HL-60 (cell line): ENCODE results near the gene AP4M1.

ENCODE experiments used
- DNase-seq, 2 experiments: peaks; one replicate each; pipeline ENCODE4 v3.0.0-alpha.2; 2010 to 2020; ENCODE audit warnings: low read depth in 1 of 2, low spot score in 1 of 2
- H3K27ac ChIP-seq: fragments of 250-450 bp; sonication (Bioruptor Pico); replicated peaks from 2 replicates; pipeline ENCODE4 v1.5.1; 2020; ENCODE audit warnings: mild to moderate bottlenecking, moderate library complexity
- H3K27me3 ChIP-seq: fragments of 250-450 bp; sonication (Bioruptor Pico); 2 replicates; pipeline ENCODE4 v1.5.1; 2021; ENCODE audit warnings: mild to moderate bottlenecking, moderate library complexity; ENCODE audit not compliant: insufficient read depth, poor library complexity, severe bottlenecking
- H3K4me3 ChIP-seq: replicated peaks from 2 replicates; pipeline ENCODE4 v1.5.1; 2011; ENCODE audit warnings: mild to moderate bottlenecking, control low read depth, low read length; ENCODE audit not compliant: insufficient read depth
- CTCF ChIP-seq: IDR thresholded peaks from one replicate; pipeline ENCODE4 v1.5.1; 2011; ENCODE audit warnings: low read length, control low read depth, inconsistent platforms; ENCODE audit not compliant: insufficient read depth
- GABPA ChIP-seq: IDR thresholded peaks from 2 replicates; pipeline ENCODE4 v1.6.1; 2012; ENCODE audit warnings: low read depth
- POLR2AphosphoS5 ChIP-seq: IDR thresholded peaks from 2 replicates; pipeline ENCODE4 v1.6.1; 2012; ENCODE audit warnings: low read depth
- SPI1 ChIP-seq: IDR thresholded peaks from 2 replicates; pipeline ENCODE4 v1.6.1; 2012; ENCODE audit warnings: low read depth, mild to moderate bottlenecking, borderline replicate concordance
- TF ChIP-seq, protein P1 (sequence below): IDR thresholded peaks from 2 replicates; pipeline ENCODE4 v1.6.1; 2012; ENCODE audit warnings: low read depth; ENCODE audit not compliant: insufficient replicate concordance

The AP4M1 gene

GRCh38 chr7:100118388-100119071 is 17.1 kb downstream of the AP4M1 start:
- H3K4me3 ChIP-seq: peak overlapping the region; percentile 67
- H3K27me3 ChIP-seq: no peaks in the 10 kb centered on the region
- no peak for DNase-seq
- peak overlapping the region; percentile 97 for H3K27ac ChIP-seq
- TF ChIP-seq, protein P1, sequence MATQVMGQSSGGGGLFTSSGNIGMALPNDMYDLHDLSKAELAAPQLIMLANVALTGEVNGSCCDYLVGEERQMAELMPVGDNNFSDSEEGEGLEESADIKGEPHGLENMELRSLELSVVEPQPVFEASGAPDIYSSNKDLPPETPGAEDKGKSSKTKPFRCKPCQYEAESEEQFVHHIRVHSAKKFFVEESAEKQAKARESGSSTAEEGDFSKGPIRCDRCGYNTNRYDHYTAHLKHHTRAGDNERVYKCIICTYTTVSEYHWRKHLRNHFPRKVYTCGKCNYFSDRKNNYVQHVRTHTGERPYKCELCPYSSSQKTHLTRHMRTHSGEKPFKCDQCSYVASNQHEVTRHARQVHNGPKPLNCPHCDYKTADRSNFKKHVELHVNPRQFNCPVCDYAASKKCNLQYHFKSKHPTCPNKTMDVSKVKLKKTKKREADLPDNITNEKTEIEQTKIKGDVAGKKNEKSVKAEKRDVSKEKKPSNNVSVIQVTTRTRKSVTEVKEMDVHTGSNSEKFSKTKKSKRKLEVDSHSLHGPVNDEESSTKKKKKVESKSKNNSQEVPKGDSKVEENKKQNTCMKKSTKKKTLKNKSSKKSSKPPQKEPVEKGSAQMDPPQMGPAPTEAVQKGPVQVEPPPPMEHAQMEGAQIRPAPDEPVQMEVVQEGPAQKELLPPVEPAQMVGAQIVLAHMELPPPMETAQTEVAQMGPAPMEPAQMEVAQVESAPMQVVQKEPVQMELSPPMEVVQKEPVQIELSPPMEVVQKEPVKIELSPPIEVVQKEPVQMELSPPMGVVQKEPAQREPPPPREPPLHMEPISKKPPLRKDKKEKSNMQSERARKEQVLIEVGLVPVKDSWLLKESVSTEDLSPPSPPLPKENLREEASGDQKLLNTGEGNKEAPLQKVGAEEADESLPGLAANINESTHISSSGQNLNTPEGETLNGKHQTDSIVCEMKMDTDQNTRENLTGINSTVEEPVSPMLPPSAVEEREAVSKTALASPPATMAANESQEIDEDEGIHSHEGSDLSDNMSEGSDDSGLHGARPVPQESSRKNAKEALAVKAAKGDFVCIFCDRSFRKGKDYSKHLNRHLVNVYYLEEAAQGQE: no peak
- TF ChIP-seq POLR2AphosphoS5 (no peak), GABPA (no peak), SPI1 (no peak), CTCF (no peak)

DNA sequence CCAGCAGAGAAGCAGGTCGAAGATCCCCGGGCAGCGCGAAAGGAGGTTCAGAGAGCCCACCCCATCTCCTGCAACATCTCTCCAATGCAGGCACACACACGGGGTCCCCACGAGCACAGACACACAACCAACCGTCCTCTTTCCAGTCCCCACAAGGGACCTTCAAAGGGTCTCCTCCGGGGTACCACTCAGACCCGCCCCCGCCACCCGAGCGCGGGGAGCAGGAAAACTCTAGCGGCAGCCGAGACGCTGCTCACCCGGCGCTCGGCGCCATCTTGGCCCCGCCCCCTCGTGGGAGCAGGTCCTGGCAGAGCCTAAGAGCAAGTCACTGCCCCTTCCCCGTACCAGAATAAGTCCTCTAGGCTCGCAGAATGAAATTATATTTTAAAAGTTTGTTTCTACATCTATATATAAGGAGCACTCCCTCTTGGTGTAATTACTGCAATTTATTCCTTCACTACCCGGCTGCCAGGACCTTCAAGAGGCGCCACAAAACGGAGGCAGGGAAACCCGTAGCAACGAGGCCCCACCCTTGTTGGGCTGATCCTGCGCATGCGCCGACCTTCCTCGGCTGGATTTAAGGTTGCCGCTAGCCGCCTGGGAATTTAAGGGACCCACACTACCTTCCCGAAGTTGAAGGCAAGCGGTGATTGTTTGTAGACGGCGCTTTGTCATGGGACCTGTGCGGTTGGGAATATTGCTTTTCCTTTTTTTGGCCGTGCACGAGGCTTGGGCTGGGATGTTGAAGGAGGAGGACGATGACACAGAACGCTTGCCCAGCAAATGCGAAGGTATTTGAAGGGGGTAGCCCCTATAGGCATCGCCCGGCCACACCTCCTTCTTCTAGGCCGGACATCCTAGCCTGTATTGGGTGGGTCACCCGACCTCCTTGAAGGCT is 17.9 kb downstream of the AP4M1 start, which contains the start of the genes CNPY4 and TAF6:
Gene CNPY4 (plus strand): TSS at position 563 of the 898 bp plus-strand sequence. CDS start 111 bp downstream, at position 674.
Gene TAF6 (minus strand): TSS at position 287 of the 898 bp plus-strand sequence. CDS start 5,149 bp downstream, outside the sequence.
- peak within 1 kb of the TSS; percentile 77 for H3K4me3 ChIP-seq
- H3K27ac ChIP-seq: peak within 1 kb of the TSS; percentile 97
- DNase-seq: peak; percentile 86 to 96
- TF ChIP-seq CTCF: no peak
- TF ChIP-seq SPI1: no peak
- peak; percentile 57; the same call in 1 of the 2 replicates for TF ChIP-seq POLR2AphosphoS5
- TF ChIP-seq, protein P1: peak; percentile 84
- no peak for TF ChIP-seq GABPA
- H3K27me3 ChIP-seq: no peaks in the 10 kb centered on the region

- TF ChIP-seq POLR2AphosphoS5 (no peak), CTCF (no peak), SPI1 (no peak), GABPA (no peak)
- TF ChIP-seq, protein P1: no peak
- peak in 1 of 2 experiments; percentile 61 for DNase-seq
- H3K27me3 ChIP-seq: no peaks in the 10 kb centered on the region
- peak overlapping the region; percentile 77 for H3K4me3 ChIP-seq
- peak overlapping the region; percentile 97 for H3K27ac ChIP-seq
Measured at GRCh38 chr7:100119970-100120732, 18.7 kb downstream of the AP4M1 start.
